Astrocyte (in vitro differentiated cells and primary cell): ENCODE results near the gene EDN2. TPM values are rescaled to one million over a fixed set of nuclear protein-coding genes. Genes with fewer than 3 reads are reported as not detected.

Experiments used
- DNase-seq: peaks from one replicate; pipeline ENCODE4 v3.0.0-alpha.2; 2010; ENCODE audit warnings: low read depth
- FAIRE-seq: peaks from 2 replicates; lab custom pipeline; 2011; peaks lifted over from hg19 to GRCh38; lab: Jason Lieb, UNC
- H2AFZ ChIP-seq: 2 replicates; pipeline ENCODE4 v1.6.0; 2012; ENCODE audit warnings: low read depth, low read length, inconsistent platforms
- H3K27ac ChIP-seq: 2 replicates; pipeline ENCODE4 v1.5.1; 2011; ENCODE audit warnings: low read depth, low read length, inconsistent platforms
- H3K27me3 ChIP-seq: 2 replicates; pipeline ENCODE4 v1.6.0; 2011; ENCODE audit warnings: low read length, inconsistent platforms; ENCODE audit not compliant: insufficient read depth
- H3K36me3 ChIP-seq: 2 replicates; pipeline ENCODE4 v1.5.1; 2011; ENCODE audit warnings: low read length, inconsistent platforms; ENCODE audit not compliant: insufficient read depth
- H3K4me1 ChIP-seq: 2 replicates; pipeline ENCODE4 v1.5.1; 2011; ENCODE audit warnings: low read length, inconsistent platforms; ENCODE audit not compliant: insufficient read depth
- H3K4me2 ChIP-seq: 2 replicates; pipeline ENCODE4 v1.6.0; 2012; ENCODE audit warnings: low read length, inconsistent platforms
- H3K4me3 ChIP-seq: 2 replicates; pipeline ENCODE4 v1.5.1; 2011; ENCODE audit warnings: low read depth, mild to moderate bottlenecking, low read length, inconsistent platforms; ENCODE audit not compliant: insufficient read depth
- H3K79me2 ChIP-seq: 2 replicates; pipeline ENCODE4 v1.6.0; 2012; ENCODE audit warnings: mild to moderate bottlenecking, low read length, inconsistent platforms; ENCODE audit not compliant: insufficient read depth
- H3K9ac ChIP-seq: 2 replicates; pipeline ENCODE4 v1.6.0; 2012; ENCODE audit warnings: mild to moderate bottlenecking, low read length, inconsistent platforms
- H3K9me3 ChIP-seq: 2 replicates; pipeline ENCODE4 v1.5.1; 2012; ENCODE audit warnings: low read depth, mild to moderate bottlenecking, low read length, inconsistent platforms; ENCODE audit not compliant: insufficient read depth
- H4K20me1 ChIP-seq: 2 replicates; pipeline ENCODE4 v1.6.0; 2012; ENCODE audit warnings: low read length, inconsistent platforms; ENCODE audit not compliant: insufficient read depth
- H3K27ac Mint-ChIP-seq: one replicate; pipeline ENCODE4 v1.8.0; 2021; ENCODE audit warnings: mild to moderate bottlenecking, mixed read lengths; ENCODE audit not compliant: unreplicated experiment
- H3K27me3 Mint-ChIP-seq: one replicate; pipeline ENCODE4 v1.8.0; 2021; ENCODE audit warnings: low read depth, mixed read lengths; ENCODE audit not compliant: unreplicated experiment
- H3K36me3 Mint-ChIP-seq: one replicate; pipeline ENCODE4 v1.8.0; 2021; ENCODE audit warnings: low read depth, mixed read lengths; ENCODE audit not compliant: unreplicated experiment
- H3K4me1 Mint-ChIP-seq: one replicate; pipeline ENCODE4 v1.8.0; 2021; ENCODE audit warnings: low read depth, mixed read lengths; ENCODE audit not compliant: unreplicated experiment
- H3K4me3 Mint-ChIP-seq: one replicate; pipeline ENCODE4 v1.8.0; 2021; ENCODE audit warnings: mild to moderate bottlenecking, moderate library complexity, mixed read lengths; ENCODE audit not compliant: unreplicated experiment
- H3K9me3 Mint-ChIP-seq: one replicate; pipeline ENCODE4 v1.8.0; 2021; ENCODE audit warnings: mild to moderate bottlenecking, mixed read lengths; ENCODE audit not compliant: unreplicated experiment
- EZH2 ChIP-seq: IDR thresholded peaks from 2 replicates; pipeline ENCODE4 v1.6.1; 2012; ENCODE audit warnings: mild to moderate bottlenecking, low read length, inconsistent platforms; ENCODE audit not compliant: insufficient read depth
- total RNA-seq: library from RNA; stranded (reverse); gene quantifications from 2 replicates; pipeline ENCODE4 v1.2.1, GENCODE V29; 2021
- TF ChIP-seq, protein P1 (sequence below): IDR thresholded peaks from 2 replicates; pipeline ENCODE4 v1.5.1; 2011; ENCODE audit warnings: low read depth, mild to moderate bottlenecking, inconsistent platforms, low read length, moderate library complexity; ENCODE audit not compliant: insufficient read depth

Gene EDN2
- total RNA-seq, 1 donor from 2014 or later = 0.45 TPM

DNA sequence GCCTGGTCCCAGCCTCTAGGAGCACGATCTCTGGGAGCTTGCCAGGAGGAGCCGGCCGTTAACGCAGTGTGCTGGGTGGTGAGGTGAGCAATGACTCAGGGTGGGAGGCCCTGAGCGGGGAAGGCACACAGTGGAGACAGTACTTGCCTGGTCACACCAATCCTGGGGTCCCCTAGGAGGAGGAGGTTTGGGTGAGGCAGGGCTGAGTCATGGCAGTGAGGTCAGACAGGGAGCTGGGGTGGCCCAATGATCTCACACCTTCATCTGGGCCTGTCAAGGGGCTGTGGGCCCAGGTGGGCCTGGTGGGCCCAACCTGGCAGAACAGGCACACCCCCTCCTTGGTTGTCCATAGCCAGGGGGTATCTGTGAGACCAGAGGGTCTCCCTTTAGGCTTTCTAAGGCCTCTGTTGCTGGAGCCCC lies 8.6 kb upstream of the EDN2 start:
- no peak overlapping the region for H2AFZ ChIP-seq
- Mint-ChIP-seq H3K27me3 (no peaks in the 10 kb centered on the region), H3K4me1 (peaks cover 18% of the 10 kb centered on the region), H3K27ac (no peak overlapping the region), H3K36me3 (no peaks in the 10 kb centered on the region), H3K9me3 (no peaks in the 10 kb centered on the region), H3K4me3 (no peak overlapping the region)
- no peaks in the 10 kb centered on the region for H3K36me3 ChIP-seq
- peak overlapping the region; percentile 3 for H3K4me2 ChIP-seq
- no peaks in the 10 kb centered on the region for H3K79me2 ChIP-seq
- TF ChIP-seq, protein P1, sequence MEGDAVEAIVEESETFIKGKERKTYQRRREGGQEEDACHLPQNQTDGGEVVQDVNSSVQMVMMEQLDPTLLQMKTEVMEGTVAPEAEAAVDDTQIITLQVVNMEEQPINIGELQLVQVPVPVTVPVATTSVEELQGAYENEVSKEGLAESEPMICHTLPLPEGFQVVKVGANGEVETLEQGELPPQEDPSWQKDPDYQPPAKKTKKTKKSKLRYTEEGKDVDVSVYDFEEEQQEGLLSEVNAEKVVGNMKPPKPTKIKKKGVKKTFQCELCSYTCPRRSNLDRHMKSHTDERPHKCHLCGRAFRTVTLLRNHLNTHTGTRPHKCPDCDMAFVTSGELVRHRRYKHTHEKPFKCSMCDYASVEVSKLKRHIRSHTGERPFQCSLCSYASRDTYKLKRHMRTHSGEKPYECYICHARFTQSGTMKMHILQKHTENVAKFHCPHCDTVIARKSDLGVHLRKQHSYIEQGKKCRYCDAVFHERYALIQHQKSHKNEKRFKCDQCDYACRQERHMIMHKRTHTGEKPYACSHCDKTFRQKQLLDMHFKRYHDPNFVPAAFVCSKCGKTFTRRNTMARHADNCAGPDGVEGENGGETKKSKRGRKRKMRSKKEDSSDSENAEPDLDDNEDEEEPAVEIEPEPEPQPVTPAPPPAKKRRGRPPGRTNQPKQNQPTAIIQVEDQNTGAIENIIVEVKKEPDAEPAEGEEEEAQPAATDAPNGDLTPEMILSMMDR = no peak
- TF ChIP-seq EZH2 = no peak
- H3K27ac ChIP-seq = peak overlapping the region; percentile 51
- DNase-seq (peak; percentile 91), FAIRE-seq (peak; percentile 9)
- H3K9me3 ChIP-seq = no peaks in the 10 kb centered on the region
- H3K4me1 ChIP-seq = peaks cover 36% of the 10 kb centered on the region
- no peaks in the 10 kb centered on the region for H3K27me3 ChIP-seq
- H4K20me1 ChIP-seq = no peaks in the 10 kb centered on the region
- H3K9ac ChIP-seq = peak overlapping the region; percentile 42
- no peak overlapping the region for H3K4me3 ChIP-seq

- no peak overlapping the region for H3K4me3 ChIP-seq
- TF ChIP-seq, protein P1 = peak; percentile 30
- no peak for TF ChIP-seq EZH2
- Mint-ChIP-seq H3K4me1 (peaks cover 19% of the 10 kb centered on the region), H3K27ac (no peak overlapping the region), H3K27me3 (no peaks in the 10 kb centered on the region), H3K4me3 (no peak overlapping the region), H3K36me3 (no peaks in the 10 kb centered on the region), H3K9me3 (no peaks in the 10 kb centered on the region)
- peak overlapping the region; percentile 3 for H3K4me2 ChIP-seq
- no peaks in the 10 kb centered on the region for H3K36me3 ChIP-seq
- no peak for DNase-seq
- H3K9ac ChIP-seq = no peak overlapping the region
- no peak for FAIRE-seq
- H3K27me3 ChIP-seq = no peaks in the 10 kb centered on the region
- H4K20me1 ChIP-seq = no peaks in the 10 kb centered on the region
- H3K9me3 ChIP-seq = no peaks in the 10 kb centered on the region
- peaks cover 37% of the 10 kb centered on the region for H3K4me1 ChIP-seq
- peak overlapping the region; percentile 41 for H3K27ac ChIP-seq
- no peaks in the 10 kb centered on the region for H3K79me2 ChIP-seq
- no peak overlapping the region for H2AFZ ChIP-seq
Observed at GRCh38 chr1:41492341-41492848, 7.9 kb upstream of the EDN2 start.

DNA sequence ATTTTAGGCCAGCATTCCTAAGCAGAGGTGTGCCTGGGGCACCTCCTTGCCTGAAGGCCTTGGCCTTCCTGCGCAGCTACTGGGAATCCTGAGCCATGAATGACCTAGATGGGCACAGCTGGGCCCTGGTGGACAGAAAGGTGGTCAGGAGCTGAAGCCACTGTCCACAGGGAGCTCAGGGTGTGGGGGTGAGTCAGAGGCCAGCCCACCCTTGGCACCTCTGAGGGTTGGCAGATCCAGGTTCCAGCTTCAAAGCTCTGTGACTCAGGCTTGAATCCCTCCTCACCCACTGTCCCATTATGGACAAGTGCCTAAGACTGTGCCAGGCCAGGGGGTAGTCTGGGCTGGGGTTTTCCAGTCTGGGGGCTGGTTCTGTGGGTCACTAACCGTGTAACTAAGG lies 6.4 kb upstream of the EDN2 start:
- no peak overlapping the region for H3K4me3 ChIP-seq
- no peak for DNase-seq
- H3K27me3 Mint-ChIP-seq = no peaks in the 10 kb centered on the region

More for the DNA sequence above, 6.4 kb upstream of the EDN2 start:
- no peak for FAIRE-seq
- Histone ChIP-seq H3K36me3 (no peaks in the 10 kb centered on the region), H4K20me1 (no peaks in the 10 kb centered on the region), H2AFZ (no peak overlapping the region), H3K9ac (no peak overlapping the region), H3K27ac (no peak overlapping the region), H3K4me2 (no peak overlapping the region), H3K79me2 (no peaks in the 10 kb centered on the region), H3K9me3 (no peaks in the 10 kb centered on the region), H3K4me1 (peaks cover 39% of the 10 kb centered on the region), H3K27me3 (no peaks in the 10 kb centered on the region)
- Mint-ChIP-seq H3K27ac (no peak overlapping the region), H3K4me3 (no peak overlapping the region), H3K9me3 (no peaks in the 10 kb centered on the region), H3K36me3 (no peaks in the 10 kb centered on the region), H3K4me1 (peaks cover 27% of the 10 kb centered on the region)
- no peak for TF ChIP-seq EZH2
